ENCODE measurements around the gene CYTH3. TPM values are rescaled to one million over a fixed set of nuclear protein-coding genes. Genes with fewer than 3 reads are reported as not detected.

The CYTH3 gene
- total RNA-seq, 1 donor = 33.2 TPM

DNA sequence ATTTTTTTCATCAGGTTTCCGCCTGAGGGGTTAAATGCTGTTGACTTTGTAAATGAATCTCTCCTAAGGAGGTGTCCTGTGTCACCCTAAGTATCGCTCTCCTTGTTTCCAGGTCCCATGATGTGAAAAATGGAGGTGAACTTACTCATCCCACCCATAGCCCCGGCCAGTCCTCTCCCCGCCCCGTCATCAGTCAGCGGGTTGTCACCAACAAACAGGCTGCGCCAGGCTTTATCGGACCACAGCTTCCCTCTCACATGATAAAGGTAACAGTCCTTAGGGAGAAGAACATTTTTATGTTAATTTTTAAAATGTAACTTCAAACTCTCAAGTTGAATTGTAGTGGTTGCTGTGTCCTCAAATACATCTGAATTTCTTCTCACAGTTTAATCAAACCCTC is 124.8 kb downstream of the CYTH3 start:
- no peak for TF ChIP-seq CTCF (IDR thresholded peaks at IDR 0.05; ENCODE audit: insufficient read depth, low read depth, low read length)
- no peak overlapping the region for H3K4me3 ChIP-seq (ENCODE audit: low read depth, low read length)
- DNase-seq (ENCODE audit: low read depth) = no peak

- no peak for TF ChIP-seq CTCF (IDR thresholded peaks at IDR 0.05; ENCODE audit: insufficient read depth, low read depth, low read length)
- H3K4me3 ChIP-seq (ENCODE audit: low read depth, low read length) = no peak overlapping the region
- no peak for DNase-seq (ENCODE audit: low read depth)
Measured at GRCh38 chr7:6146666-6147065, 125.8 kb downstream of the CYTH3 start.

DNA sequence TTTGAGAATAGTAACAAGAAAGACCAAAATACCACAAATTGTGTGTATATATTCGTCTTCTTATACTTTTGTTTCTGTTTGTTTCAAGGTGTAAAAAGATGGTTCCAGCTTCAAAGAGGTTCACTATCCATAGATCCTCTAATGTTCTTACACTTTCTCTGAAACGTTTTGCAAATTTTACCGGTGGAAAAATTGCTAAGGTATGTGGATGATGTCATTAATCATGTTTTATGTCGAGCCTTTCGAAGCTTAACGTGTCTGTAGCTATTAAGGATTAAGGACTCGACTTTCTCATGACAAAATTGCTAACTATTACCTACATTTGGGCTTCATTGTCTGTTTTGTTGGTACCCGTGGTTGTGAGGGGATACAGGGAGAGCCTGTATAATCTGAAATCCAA is 128.4 kb downstream of the CYTH3 start:
- no peak for DNase-seq (ENCODE audit: low read depth)
- H3K4me3 ChIP-seq (ENCODE audit: low read depth, low read length) = no peak overlapping the region
- no peak for TF ChIP-seq CTCF (IDR thresholded peaks at IDR 0.05; ENCODE audit: insufficient read depth, low read depth, low read length)

- H3K4me3 ChIP-seq (ENCODE audit: low read depth, low read length) = no peak overlapping the region
- DNase-seq (ENCODE audit: low read depth) = no peak
- TF ChIP-seq CTCF (IDR thresholded peaks at IDR 0.05; ENCODE audit: insufficient read depth, low read depth, low read length) = no peak
Measured at GRCh38 chr7:6142871-6143380, 129.5 kb downstream of the CYTH3 start.

DNA sequence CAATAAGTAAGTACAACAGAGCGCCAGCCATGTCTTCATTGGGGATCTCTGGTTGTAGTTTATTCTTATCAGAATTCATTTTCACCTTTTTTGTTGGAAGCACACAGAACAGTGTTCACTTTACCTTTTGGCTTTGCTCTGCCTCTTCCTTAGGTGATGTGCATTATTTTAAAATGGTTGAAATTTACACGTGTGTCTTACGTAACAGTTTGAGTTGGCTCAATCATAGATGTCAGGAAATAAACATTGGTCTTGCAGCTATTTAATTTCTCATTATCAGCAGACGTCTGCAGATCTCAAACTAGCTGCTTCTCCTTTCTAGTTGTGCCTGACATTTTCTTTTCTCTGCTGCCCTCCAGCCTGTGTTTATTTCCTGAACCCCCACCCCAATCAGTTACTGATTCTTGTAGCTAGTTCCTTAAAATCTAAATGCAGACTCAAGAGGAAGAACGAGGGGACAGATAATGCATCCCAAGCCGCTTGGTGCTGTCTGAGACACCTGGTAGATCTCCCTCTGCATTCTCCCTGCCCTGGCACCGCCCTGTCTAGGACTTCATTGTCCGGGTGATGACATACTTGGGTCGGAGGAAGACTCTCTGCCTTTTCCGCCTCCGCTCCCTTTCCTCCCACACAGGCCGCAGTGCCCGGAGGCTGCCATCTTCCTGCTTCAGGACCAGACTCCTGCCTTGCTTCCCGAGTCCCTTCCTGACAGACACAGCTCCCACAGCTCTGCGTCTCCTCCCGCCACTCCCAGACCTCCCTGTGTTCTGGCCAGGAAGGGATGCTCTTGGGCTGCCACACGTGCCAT is 133.0 kb downstream of the CYTH3 start:
- H3K4me3 ChIP-seq (ENCODE audit: low read depth, low read length) = no peak overlapping the region
- DNase-seq (ENCODE audit: low read depth) = no peak
- TF ChIP-seq CTCF (IDR thresholded peaks at IDR 0.05; ENCODE audit: insufficient read depth, low read depth, low read length) = no peak

DNA sequence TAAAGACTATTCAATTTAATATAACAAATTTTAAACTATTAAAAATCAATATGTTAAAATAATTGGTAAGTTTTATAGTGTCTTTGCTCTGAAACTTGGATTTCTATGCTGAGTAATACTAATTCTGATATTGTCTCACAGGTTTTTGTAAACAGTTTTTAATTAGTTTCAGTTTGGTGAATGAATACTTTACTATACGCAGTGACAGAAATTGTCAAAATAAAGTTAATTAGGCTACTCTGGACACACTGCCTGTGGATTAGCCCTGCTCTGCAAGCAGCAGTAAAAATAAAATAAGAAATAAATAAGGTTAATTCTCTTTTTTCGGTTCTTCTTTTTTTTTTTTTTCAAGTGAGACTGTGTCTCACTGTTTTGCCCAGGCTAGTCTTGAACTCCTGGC is 135.9 kb downstream of the CYTH3 start:
- no peak for TF ChIP-seq CTCF (IDR thresholded peaks at IDR 0.05; ENCODE audit: insufficient read depth, low read depth, low read length)
- DNase-seq (ENCODE audit: low read depth) = no peak
- H3K4me3 ChIP-seq (ENCODE audit: low read depth, low read length) = no peak overlapping the region
